ENCODE data around the gene SMG6. TPM values are rescaled to one million over a fixed set of nuclear protein-coding genes. Genes with fewer than 3 reads are reported as not detected.

SMG6 gene
- total and polyA plus RNA-seq, 2 of the 8 experiments (the other 6 are each of a cell fraction or from before 2014, with no cell fraction given): 18.5 to 25.2 TPM

DNA sequence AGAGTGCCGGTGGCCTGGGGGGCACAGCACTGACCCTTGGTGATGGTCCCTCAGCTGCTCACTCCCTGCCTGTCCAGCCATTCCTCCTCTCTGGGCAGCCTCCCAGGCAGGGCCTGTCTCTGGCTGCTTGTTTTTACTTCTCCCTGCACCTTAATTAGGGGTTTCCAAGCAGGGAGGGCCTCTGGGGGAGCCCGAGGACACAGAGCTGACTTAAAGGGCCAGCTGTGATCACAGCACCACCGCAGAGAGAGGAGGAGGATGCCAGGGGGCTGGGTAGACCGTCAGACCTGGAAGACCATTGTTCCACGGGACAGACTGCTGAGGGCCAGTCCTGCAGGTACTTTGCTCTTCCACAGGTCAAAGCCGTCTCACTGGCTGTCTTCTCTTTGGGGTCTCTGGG, 274.8 kb downstream of the SMG6 start (continued):
- no peak for TF ChIP-seq SP2 (IDR thresholded peaks at IDR 0.05; ENCODE audit: low read length)
- TF ChIP-seq KDM1A (IDR thresholded peaks at IDR 0.05; ENCODE audit: borderline replicate concordance, low read length): no peak
- TF ChIP-seq, protein P1, sequence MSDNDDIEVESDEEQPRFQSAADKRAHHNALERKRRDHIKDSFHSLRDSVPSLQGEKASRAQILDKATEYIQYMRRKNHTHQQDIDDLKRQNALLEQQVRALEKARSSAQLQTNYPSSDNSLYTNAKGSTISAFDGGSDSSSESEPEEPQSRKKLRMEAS (IDR thresholded peaks at IDR 0.05): no peak
- TF ChIP-seq BCL11A (IDR thresholded peaks at IDR 0.05; ENCODE audit: low read depth in 2 of 2, low read length in 2 of 2): no peak
- TF ChIP-seq CTBP2 (IDR thresholded peaks at IDR 0.05; ENCODE audit: borderline replicate concordance, insufficient read depth, insufficient read length, low read length): no peak
